OCI-LY3 (cell line): ENCODE results near the gene PABPC1L.
"Not testable (repeated sequence)": the region's sequence is repeated elsewhere in the genome, so short reads cannot be mapped to it uniquely, and the experiment has no call there.

ENCODE experiments used
- H2AFZ ChIP-seq: fragments of 200-600, 300-600 bp; shearing (Covaris generic); 2 replicates; pipeline ENCODE4 v1.6.0; 2014; ENCODE audit warnings: antibody characterized with exemption, low read depth, low read length
- H3K27ac ChIP-seq: fragments of 200-600, 300-600 bp; sonication (generic); 2 replicates; pipeline ENCODE4 v1.5.1; 2014; ENCODE audit warnings: mild to moderate bottlenecking, low read length, moderate library complexity, mixed read lengths
- H3K27me3 ChIP-seq: fragments of 200-600, 300-600 bp; sonication (generic); 2 replicates; pipeline ENCODE4 v1.6.1; 2014; ENCODE audit warnings: low read depth, low read length, mixed read lengths
- H3K36me3 ChIP-seq: fragments of 200-600, 300-600 bp; sonication (generic); replicated peaks from 2 replicates; pipeline ENCODE3; 2014; ENCODE audit warnings: low read depth, low read length, mixed read lengths
- H3K4me1 ChIP-seq: fragments of 300-600, 200-600 bp; sonication (generic); 2 replicates; pipeline ENCODE4 v1.6.1; 2014; ENCODE audit warnings: low read length, mixed read lengths
- H3K4me2 ChIP-seq: fragments of 200-600, 300-600 bp; sonication (generic); 2 replicates; pipeline ENCODE4 v1.6.1; 2014; ENCODE audit warnings: low read length, mixed read lengths
- H3K4me3 ChIP-seq: fragments of 300-600, 200-600 bp; sonication (generic); 2 replicates; pipeline ENCODE4 v1.5.1; 2014; ENCODE audit warnings: antibody characterized with exemption, mild to moderate bottlenecking, low read length, moderate library complexity
- H3K79me2 ChIP-seq: fragments of 300-600, 200-600 bp; shearing (Covaris generic); 2 replicates; pipeline ENCODE4 v1.6.1; 2014; ENCODE audit warnings: mild to moderate bottlenecking, low read length, mixed read lengths
- H3K9ac ChIP-seq: fragments of 300-600, 200-600 bp; shearing (Covaris generic); 2 replicates; pipeline ENCODE4 v1.6.0; 2014; ENCODE audit warnings: mild to moderate bottlenecking, low read length, moderate library complexity
- H3K9me3 ChIP-seq: fragments of 200-600, 300-600 bp; shearing (Covaris generic); 2 replicates; pipeline ENCODE4 v1.6.1; 2014; ENCODE audit warnings: low read length, mixed read lengths; ENCODE audit not compliant: insufficient read depth
- H4K20me1 ChIP-seq: fragments of 200-600, 300-600 bp; sonication (generic); 2 replicates; pipeline ENCODE4 v1.6.1; 2016; ENCODE audit warnings: low read length, mixed read lengths; ENCODE audit not compliant: insufficient read depth
- EZH2phosphoT487 ChIP-seq: fragments of 200-600 bp; shearing (Covaris generic); IDR thresholded peaks from 2 replicates; pipeline ENCODE4 v1.6.1; 2018; ENCODE audit warnings: antibody characterized with exemption, mixed run types, low read depth
- TF ChIP-seq, protein P1 (sequence below): fragments of 200-600, 300-600 bp; sonication (generic); IDR thresholded peaks from 2 replicates; pipeline ENCODE4 v1.5.1; 2014; ENCODE audit warnings: antibody characterized with exemption, low read length, low read depth

The PABPC1L gene

DNA sequence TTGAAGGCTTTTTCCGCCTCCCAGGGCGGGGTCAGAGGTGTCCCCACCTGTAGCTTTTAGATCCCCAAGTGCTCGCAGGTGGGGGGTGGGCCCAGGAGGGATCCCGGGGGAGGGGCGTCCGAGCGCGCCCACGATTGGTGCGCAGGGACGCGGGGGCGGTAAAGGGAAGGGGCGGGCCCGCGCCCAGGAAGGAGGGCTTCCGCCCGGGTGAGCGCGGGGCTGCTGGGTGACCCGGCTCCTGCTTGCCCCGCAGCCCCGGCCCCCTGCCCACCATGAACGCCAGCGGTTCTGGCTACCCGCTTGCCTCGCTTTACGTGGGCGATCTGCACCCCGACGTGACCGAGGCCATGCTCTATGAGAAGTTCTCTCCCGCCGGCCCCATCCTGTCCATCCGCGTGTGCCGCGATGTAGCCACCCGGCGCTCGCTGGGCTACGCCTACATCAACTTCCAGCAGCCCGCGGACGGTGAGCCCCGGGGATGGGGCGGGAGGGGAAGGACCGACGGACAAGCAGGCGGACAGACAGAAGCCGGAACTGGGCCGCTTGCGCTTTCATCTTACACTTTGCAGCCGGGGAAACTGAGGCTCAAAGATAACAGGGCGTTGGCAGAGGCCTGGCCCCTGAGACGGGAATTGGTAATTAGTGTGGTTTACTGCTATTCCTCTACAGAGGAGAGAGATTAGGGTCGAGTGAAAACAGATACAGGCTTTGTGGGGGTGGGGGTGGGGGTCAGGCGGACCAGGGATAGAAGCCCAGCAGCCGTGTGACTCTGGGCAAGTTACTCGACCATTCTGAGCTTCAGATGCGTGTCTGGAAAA, at the start of gene PABPC1L:
Gene PABPC1L (plus strand): TSS at position 189 of the 818 bp plus-strand sequence. CDS start 84 bp downstream, at position 273.
- Histone ChIP-seq H3K9me3 (no peaks in the 10 kb centered on the region), H3K36me3 (peaks cover 46% of the 10 kb centered on the region), H3K27me3 (no peaks in the 10 kb centered on the region), H3K4me2 (peak within 1 kb of the TSS; percentile 94), H3K4me1 (peaks cover 13% of the 10 kb centered on the region; the same call in 1 of the 2 replicates), H3K79me2 (peaks cover 7% of the 10 kb centered on the region; the same call in 1 of the 2 replicates), H4K20me1 (no peaks in the 10 kb centered on the region; the same call in 1 of the 2 replicates), H3K9ac (peak within 1 kb of the TSS; percentile 62), H3K27ac (peak within 1 kb of the TSS; percentile 2; the same call in 1 of the 2 replicates), H3K4me3 (peak within 1 kb of the TSS; percentile 79), H2AFZ (peak within 1 kb of the TSS; percentile 61)
- TF ChIP-seq, protein P1, sequence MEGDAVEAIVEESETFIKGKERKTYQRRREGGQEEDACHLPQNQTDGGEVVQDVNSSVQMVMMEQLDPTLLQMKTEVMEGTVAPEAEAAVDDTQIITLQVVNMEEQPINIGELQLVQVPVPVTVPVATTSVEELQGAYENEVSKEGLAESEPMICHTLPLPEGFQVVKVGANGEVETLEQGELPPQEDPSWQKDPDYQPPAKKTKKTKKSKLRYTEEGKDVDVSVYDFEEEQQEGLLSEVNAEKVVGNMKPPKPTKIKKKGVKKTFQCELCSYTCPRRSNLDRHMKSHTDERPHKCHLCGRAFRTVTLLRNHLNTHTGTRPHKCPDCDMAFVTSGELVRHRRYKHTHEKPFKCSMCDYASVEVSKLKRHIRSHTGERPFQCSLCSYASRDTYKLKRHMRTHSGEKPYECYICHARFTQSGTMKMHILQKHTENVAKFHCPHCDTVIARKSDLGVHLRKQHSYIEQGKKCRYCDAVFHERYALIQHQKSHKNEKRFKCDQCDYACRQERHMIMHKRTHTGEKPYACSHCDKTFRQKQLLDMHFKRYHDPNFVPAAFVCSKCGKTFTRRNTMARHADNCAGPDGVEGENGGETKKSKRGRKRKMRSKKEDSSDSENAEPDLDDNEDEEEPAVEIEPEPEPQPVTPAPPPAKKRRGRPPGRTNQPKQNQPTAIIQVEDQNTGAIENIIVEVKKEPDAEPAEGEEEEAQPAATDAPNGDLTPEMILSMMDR: no peak
- TF ChIP-seq EZH2phosphoT487: no peak

DNA sequence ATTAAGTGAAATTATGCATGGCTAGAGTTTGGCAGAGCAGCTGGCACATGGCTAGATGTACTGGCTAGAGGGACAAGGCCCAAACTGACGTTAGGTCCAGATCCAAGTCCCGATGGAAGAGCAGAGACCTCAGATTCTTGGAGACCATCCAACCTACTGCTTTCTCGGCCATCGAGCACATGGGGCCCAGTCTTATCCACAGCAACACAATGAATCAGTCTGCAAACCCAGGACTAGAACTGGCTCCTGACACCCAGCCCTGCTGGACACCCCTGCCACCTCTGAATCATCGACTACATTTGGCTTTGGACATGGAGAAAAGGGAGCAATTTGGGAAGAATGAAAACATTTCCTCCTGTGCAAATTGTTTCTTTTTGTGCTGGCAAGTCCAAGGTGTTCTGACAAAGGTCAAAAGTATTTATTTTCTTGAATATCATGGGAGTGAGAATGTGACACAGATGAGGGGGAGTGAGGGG, 48.3 kb upstream of the PABPC1L start:
- Histone ChIP-seq H3K79me2 (no peaks in the 10 kb centered on the region), H3K36me3 (no peaks in the 10 kb centered on the region), H2AFZ (no peak overlapping the region), H3K4me1 (peaks cover 5% of the 10 kb centered on the region; the same call in 1 of the 2 replicates), H4K20me1 (no peaks in the 10 kb centered on the region), H3K4me3 (no peak overlapping the region), H3K4me2 (no peak overlapping the region), H3K9ac (no peak overlapping the region), H3K27ac (no peak overlapping the region), H3K9me3 (no peaks in the 10 kb centered on the region), H3K27me3 (peaks cover 8% of the 10 kb centered on the region)
- TF ChIP-seq EZH2phosphoT487: no peak
- TF ChIP-seq, protein P1: no peak

DNA sequence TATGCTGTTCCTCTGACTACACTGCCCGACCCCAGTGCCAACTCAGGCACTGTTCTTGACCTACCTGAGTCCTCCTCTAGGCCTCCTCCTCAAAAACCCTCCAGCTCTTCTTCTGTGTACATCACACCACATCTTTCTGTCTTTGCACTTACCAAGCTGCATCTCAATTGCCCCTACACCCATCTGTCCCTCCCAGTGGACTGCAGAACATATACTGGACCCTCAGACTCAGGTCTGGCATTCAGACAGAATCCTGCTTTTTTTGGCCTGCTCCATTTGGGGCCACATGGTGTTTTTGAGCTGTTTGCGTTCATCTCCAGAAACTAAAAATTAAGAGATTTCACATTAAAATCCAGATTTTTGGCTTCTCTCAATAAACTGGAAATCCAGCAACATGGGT, 47.6 kb upstream of the PABPC1L start:
- Histone ChIP-seq H3K36me3 (no peaks in the 10 kb centered on the region), H3K9ac (no peak overlapping the region), H2AFZ (no peak overlapping the region), H3K27me3 (peaks cover 8% of the 10 kb centered on the region), H3K4me2 (no peak overlapping the region), H3K79me2 (no peaks in the 10 kb centered on the region), H3K9me3 (no peaks in the 10 kb centered on the region), H4K20me1 (no peaks in the 10 kb centered on the region), H3K27ac (no peak overlapping the region), H3K4me1 (peaks cover 8% of the 10 kb centered on the region), H3K4me3 (no peak overlapping the region)
- no peak for TF ChIP-seq EZH2phosphoT487
- TF ChIP-seq, protein P1: no peak

DNA sequence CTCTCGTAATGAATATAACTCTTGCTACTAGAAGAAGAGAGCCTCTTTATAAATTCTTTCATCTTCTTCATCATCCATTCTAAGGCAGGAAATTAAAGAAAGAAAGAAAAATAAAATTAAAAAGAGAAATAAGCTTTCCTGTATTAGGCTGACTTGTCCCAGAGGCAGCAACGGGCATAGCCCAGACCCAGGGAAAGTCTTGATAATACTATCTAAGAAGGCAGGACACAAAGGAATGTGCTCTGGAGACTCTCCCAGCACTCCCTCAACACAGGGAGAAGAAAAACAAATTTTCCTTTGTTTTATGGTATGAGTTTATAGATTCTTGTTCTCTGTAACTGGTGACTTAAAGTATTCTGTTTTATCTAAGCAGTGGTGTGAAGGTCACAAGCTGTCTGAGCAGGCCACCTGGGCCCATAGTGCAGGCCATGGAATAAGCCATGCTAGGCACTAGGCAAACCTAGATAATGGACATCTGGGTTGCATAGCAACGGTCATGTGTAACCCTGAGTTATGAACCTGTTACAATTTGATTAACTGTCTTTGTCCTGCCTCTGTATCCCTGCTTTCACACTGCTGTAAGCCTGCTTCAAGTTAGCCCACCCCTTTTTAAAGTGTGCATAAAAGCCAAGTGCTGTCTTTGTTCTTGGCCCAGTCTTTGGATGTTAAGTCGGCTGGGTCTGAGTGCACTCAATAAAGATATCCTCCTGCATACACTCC, 46.3 kb upstream of the PABPC1L start:
- H4K20me1 ChIP-seq, H3K9ac ChIP-seq, H3K79me2 ChIP-seq, H3K4me2 ChIP-seq, H3K36me3 ChIP-seq, H2AFZ ChIP-seq, H3K4me1 ChIP-seq, H3K27ac ChIP-seq, H3K9me3 ChIP-seq, H3K4me3 ChIP-seq: not testable (repeated sequence)
- peaks cover 14% of the 10 kb centered on the region for H3K27me3 ChIP-seq

- not testable (repeated sequence) for H3K9ac ChIP-seq, H4K20me1 ChIP-seq, H2AFZ ChIP-seq, H3K4me2 ChIP-seq, H3K9me3 ChIP-seq, H3K4me3 ChIP-seq, H3K36me3 ChIP-seq, H3K79me2 ChIP-seq, H3K27ac ChIP-seq, H3K4me1 ChIP-seq
- H3K27me3 ChIP-seq: peaks cover 19% of the 10 kb centered on the region
Observed at GRCh38 chr20:44864493-44864892, 45.4 kb upstream of the PABPC1L start.
